ENCODE results near the gene KPNA6. TPM values are rescaled to one million over a fixed set of nuclear protein-coding genes. Genes with fewer than 3 reads are reported as not detected.
"Not testable (repeated sequence)": the region's sequence is repeated elsewhere in the genome, so short reads cannot be mapped to it uniquely, and the experiment has no call there.

The KPNA6 gene
- total RNA-seq, 1 donor from 2014 or later, result 70.3 TPM

DNA sequence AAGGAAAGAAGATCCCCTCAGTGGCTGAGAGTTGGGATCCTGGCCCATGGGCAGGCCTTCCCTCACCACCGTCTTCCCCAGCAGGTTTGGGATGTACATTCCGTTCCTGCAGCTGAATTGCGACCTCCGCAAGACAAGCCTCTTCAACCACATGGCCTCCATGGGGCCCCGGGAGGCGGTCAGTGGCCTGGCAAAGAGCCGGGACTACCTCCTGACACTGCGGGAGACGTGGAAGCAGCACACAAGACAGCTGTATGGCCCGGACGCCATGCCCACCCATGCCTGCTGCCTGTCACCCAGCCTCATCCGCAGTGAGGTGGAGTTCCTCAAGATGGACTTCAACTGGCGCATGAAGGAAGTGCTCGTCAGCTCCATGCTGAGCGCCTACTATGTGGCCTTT is 16.3 kb upstream of the KPNA6 start:
- DNase-seq (ENCODE audit: missing footprints) (no peak), ATAC-seq (no peak)
- intact Hi-C loops (cut with DNase I), result no loop called here

DNA sequence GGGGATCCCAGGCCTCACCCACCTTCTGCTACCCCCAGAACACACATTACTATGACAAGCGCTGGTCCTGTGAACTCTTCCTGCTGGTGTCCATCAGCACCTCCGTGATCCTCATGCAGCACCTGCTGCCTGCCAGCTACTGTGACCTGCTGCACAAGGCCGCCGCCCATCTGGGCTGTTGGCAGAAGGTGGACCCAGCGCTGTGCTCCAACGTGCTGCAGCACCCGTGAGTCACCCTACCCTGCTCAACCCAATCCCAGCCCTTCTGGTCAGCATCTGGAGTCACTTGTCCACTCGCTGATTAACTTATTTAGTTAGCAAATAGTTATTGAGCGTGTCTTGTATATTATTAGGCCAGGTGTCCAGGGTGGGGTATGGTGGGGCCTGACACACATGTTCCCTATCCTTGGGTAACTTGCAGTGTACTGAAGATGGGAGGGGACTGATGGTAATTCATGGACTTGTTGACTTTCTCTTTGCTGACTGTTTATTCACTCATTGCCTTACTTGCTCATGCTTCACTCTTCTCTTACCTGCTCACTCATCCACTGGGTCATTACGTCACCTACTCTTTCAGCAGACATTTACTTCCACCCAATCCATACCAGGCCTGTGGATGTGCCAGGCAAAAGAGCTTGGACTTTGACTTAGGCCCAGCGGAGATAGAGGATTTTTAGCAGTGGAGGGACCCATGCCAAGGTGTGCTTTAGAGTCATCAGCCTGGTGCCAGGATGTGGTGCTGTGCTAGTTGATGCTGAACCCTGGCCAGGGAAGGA is 12.9 kb upstream of the KPNA6 start:
- no peak for ATAC-seq
- intact Hi-C loops (cut with DNase I), result no loop called here
- DNase-seq (ENCODE audit: missing footprints), result no peak

DNA sequence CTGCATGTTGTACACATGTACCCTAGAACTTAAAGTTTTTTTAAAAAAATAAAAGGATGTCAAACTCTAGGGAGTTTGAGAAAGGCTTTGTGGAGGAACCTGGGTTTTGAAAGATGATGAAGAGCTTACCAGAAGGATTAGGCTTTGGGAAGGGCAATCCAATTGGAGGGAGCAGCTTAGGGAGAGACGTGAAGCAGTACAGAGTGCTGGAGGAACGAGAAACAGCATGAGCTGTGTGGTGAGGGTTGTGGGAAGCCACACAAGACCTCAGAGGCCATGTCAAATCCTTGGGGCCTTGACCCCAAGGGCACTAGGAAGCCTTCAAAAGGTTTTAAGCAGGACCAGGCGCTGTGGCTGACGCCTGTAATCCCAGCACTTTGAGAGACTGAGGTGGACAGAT is 8.4 kb upstream of the KPNA6 start:
- ATAC-seq (no peak), DNase-seq (ENCODE audit: missing footprints) (peak; percentile 32)
- intact Hi-C loops (cut with DNase I), result no loop called here

DNA sequence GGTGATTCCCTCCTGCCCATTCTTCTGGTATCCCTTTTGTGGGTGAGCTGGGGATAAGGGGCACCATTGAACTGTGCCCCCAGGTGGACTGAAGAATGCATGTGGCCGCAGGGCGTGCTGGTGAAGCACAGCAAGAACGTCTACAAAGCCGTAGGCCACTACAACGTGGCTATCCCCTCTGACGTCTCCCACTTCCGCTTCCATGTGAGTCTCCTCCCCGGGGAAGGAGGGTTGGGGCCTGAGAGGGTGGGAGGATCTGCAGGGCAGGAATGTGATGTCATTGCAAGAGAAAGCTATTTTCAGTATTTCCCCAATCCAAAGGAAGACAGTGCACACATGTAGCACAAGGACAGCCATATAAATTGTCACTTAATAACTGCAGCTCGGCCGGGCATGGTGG is 7.5 kb upstream of the KPNA6 start:
- intact Hi-C loops (cut with DNase I), result no loop called here
- peak; percentile 46 for ATAC-seq
- peak; percentile 62 for DNase-seq (ENCODE audit: missing footprints)

DNA sequence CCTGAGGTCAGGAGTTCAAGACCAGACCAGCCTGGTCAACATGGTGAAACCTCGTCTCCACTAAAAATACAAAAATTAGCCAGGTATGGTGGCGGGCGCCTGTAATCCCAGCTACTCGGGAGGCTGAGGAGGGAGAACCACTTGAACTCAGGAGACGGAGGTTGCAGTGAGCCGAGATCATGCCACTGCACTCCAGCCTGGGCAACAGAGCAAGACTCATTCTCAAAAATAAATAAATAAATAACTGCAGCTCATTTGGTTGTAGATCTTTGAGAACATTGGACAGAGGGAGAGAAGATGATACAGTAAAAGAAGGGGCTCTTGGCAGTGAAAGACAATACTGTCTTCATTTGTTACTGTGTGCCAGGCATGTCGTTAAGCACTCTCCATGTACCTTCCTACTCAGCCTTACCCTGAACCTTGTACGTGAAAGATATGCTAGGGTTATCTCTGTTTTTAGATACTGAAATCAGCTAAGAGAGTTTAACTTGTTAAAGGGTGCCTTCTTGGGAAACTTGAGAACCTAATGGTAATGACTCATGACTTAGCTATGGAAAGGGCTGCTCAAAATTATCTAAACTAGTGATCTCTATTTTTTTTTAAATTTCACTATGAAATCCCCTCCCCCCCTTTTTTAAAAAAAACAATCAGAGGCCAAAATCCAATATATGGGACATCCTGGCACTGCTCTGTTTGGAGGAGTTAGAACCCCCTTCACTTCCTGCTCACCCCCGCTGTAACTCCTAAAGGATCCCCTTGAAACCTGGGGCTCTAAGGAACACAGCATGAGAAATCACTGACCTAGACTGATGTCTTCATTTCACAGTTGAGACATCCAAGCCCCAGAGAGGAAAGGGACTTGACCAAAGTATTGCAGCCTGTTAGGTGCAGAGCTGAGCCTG is 6.8 kb upstream of the KPNA6 start:
- ATAC-seq, result no peak
- intact Hi-C loops (cut with DNase I), result no loop called here
- DNase-seq (ENCODE audit: missing footprints), result no peak

DNA sequence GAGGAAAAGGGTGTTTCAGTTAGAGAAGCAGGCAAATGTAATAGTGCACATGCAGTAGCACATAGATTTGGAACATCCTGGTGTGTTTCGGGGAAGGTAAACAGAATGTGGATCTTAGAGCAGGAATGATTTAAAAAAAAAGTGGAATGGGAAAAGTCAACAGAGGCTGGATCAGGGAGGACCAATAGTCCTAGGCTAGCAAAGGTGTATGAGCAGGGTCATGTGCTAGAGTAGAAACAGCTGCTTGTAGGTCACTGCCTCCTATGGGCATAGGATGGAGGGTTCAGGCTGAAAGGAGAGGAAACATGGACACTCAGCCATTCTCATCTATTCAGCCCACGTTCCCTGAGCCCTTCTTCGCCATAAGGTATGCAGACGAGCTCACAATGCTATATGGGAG is 3.7 kb upstream of the KPNA6 start:
- ATAC-seq (no peak), DNase-seq (ENCODE audit: missing footprints) (no peak)
- intact Hi-C loops (cut with DNase I), result no loop called here

DNA sequence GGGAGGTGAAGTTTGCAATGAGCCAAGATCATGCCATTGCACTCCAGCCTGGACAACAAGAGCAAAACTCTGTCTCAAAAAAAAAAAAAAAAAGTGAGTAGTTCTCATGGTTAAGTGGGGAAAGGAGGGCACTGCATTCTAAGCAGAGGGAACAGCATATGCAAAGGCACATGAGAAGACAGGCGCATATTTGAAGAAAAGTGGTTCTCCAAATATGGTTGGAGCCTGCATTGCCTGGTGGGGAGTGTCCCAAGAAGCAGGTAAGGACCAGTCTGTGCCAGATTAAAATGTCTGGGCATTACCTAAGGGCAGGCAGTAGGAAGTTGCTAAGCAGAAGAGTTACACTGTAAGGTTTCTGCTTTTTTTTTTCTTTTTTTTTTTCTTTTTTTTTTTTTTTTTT is 2.5 kb upstream of the KPNA6 start:
- ATAC-seq (no peak), DNase-seq (ENCODE audit: missing footprints) (no peak)
- intact Hi-C loops (cut with DNase I), result loop anchor here (5.0 kb wide), 1 partner anchor 33 kb away; the partner anchor contains the start of gene TMEM39B

DNA sequence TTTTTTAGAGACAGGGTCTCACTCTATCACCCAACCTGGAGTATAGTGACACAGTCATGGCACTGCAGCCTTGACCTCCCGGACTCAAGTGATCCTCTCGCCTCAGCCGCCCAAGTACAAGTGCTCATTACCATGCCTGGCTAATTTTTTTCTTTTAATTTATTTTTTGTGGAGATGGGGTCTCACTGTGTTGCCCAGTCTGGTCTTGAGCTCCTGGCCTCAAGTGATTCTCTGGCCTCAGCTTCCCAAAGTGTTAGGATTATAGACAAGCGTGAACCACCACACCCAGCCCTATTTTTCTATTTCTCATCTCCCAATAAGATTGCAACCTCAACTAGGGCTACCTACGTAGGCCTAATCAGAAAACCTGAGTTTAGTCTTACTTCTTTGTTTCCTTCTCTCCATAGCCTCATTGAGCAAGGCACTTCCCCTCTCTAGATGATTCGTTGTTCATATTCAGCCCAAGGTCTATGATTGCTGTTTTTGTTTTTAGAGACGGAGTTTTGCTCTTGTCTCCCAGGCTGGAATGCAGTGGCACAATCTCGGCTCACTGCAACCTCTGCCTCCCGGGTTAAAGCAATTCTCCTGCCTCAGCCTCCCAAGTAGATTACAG is 1.1 kb upstream of the KPNA6 start:
- intact Hi-C loops (cut with DNase I), result loop anchor here (5.0 kb wide), 1 partner anchor 34 kb away; the partner anchor contains the start of gene TMEM39B
- ATAC-seq, result no peak
- no peak for DNase-seq (ENCODE audit: missing footprints)

DNA sequence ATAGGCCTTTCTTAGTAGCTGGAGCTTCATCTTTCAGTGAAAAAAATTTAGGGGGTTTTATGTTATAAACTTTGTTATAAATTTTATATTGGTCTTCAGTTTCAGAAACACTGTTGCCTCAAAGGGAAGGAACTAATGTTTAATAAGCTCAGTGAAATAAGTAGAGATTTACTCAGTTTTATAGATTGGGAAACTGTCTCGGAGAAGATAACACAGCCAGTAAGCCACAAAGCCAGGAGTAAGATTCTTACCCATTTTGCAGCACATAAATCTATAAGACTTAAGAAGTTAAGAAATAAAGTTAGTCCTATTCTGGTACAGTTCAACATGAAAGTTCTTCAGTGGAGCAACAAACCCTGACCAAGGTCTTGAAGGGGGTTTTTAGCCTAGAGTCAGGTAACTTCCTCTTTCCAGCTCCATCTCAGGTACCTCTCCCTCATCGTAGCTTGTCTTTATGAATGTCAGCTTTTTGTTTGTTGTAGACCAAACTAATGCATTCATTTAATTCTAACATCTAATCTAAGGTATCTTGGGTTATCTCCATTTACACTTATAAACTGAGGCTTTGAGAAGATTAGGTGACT is 3.3 kb downstream of the KPNA6 start:
- no peak for ATAC-seq

DNA sequence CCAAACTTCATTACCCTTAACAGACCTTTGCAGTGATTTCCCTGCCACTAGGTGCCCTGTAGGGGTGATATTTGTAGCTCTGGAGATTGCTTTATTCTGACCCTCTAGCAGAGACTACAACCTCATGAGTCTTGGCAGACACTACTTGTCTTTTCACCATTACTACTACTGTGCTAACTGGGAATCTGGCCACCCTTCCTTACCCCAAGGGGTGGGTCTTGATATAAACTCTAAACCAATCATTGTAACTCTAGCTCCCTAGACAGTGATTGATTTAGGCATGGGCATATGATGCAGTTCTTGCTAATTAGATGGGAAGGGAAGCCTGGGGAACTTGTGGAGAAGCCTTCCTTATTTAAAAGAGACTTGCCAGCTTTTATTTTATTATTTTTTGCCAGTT is 3.9 kb downstream of the KPNA6 start:
- peak; percentile 18 for ATAC-seq
- intact Hi-C loops (cut with DNase I), result no loop called here
- no peak for DNase-seq (ENCODE audit: missing footprints)

More for the DNA sequence above, 3.3 kb downstream of the KPNA6 start:
- DNase-seq (ENCODE audit: missing footprints), result no peak
- intact Hi-C loops (cut with DNase I), result no loop called here

DNA sequence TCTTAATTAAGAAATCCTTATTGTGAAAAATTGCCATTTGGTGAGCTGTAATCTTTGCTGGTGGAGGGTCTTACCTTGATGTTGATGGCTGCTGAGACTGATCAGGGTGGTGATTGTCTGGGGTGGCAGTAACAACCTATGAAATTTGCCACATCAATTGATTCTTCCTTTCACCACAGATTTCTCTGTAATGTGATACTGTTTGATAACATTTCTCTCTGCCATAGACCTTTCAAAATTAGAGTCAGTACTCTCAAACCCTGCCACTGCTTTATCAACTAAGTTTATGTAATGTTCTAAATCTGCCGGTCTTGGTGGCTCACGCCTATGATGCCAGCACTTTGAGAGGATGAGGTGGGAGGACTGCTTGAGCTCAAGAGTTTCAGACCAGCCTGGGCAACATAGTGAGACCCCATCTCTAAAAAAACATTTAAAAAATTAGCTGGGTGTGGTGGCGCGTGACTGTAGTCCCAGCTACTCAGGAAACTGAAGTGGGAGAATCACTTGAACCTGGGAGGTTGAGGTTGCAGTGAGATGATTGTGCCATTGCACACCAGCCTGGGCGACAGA is 5.0 kb downstream of the KPNA6 start:
- ATAC-seq (no peak), DNase-seq (ENCODE audit: missing footprints) (no peak)
- intact Hi-C loops (cut with DNase I), result no loop called here

DNA sequence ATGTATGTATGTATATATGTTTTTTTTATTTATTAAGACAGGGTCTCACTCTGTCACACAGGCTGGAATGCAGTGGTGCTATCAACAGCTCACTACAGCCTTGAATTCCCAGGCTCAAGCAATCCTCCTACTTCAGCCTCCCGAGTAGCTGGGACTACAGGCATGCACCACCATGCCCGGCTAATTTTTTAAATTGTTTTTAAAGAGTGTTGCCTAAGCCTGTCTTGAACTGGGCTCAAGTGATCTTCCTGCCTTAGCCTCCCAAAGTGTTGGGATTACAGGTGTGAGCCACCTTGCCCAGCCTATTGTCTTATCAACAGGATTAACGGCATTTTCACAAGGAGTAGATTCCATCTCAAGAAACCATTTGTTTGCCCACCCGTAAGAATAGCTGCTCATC is 5.6 kb downstream of the KPNA6 start:
- DNase-seq (ENCODE audit: missing footprints); ATAC-seq; intact Hi-C loops (cut with DNase I): not testable (repeated sequence)

DNA sequence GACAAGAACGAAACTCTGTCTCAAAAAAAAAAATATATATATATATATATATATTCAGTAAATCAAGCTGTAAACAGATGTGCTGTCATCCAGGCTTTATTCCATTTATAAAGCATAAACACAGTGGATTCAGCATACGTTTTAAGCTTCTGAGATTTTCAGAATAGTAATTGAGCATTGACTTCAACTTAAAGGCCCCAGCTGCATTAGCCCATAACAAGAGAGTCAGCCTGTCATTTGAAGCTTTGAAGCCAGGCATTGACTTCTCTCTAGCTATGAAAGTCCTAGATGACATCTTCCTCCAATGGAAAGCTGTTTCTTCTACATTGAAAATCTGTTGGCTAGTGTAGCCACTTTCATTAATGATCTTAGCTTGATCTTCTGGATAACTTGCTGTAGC is 6.6 kb downstream of the KPNA6 start:
- intact Hi-C loops (cut with DNase I), result no loop called here
- DNase-seq (ENCODE audit: missing footprints), result no peak
- no peak for ATAC-seq

DNA sequence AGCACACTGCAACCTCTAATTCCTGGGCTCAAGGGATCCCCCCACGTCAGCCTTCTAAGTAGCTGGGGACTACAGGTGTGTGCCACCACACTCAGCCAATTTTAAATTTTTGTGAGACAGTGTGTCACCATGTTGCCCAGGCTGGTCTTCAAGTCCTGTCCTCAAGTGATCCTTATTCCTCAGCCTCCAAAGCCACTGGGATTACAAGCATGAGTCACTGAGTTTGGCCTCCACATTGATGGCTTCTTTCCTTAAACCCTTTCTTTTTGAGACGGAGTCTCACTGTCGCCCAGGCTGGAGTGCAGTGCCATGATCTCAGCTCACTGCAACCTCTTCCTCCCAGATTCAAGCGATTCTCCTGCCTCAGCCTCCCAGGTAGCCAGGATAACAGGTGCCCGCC is 7.6 kb downstream of the KPNA6 start:
- intact Hi-C loops (cut with DNase I), result no loop called here
- DNase-seq (ENCODE audit: missing footprints) (no peak), ATAC-seq (peak; percentile 40)

DNA sequence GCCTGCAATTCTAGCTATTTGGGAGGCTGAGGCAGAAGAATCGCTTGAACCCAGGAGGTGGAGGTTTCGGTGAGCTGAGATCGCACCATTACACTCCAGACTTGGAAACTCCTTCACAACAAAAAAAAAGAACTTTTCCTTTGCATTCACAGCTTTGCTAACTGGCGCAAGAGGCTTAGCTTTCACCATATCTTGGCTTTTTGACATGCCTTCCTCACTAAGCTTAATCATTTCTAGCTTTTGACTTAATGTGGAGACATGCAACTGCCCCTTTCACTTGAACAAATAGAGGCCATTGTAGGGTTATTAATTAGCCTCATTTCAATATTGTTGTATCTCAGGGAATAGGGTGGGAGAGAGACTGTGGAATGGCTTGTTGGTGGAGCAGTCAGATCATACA is 8.7 kb downstream of the KPNA6 start:
- DNase-seq (ENCODE audit: missing footprints) (no peak), ATAC-seq (no peak)
- intact Hi-C loops (cut with DNase I), result no loop called here

DNA sequence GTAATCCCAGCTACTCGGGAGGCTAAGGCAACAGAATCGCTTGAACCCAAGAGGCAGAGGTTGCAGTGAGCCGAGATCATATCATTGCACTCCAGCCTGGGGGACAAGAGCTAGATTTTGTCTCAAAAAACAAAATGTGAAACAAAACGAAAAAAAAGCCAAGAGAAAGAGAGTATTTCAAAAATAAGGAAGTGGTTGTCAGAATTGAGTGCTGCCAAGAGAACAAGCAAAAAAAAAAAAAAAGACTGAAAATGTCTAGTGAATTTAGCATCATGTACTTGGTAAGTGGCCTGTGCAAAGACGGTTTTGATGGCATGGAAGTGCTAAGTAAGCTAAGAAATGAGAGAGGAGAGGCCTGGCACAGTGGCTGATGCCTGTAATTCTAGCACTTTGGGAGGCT is 14.3 kb downstream of the KPNA6 start:
- no peak for ATAC-seq
- intact Hi-C loops (cut with DNase I), result no loop called here
- no peak for DNase-seq (ENCODE audit: missing footprints)

DNA sequence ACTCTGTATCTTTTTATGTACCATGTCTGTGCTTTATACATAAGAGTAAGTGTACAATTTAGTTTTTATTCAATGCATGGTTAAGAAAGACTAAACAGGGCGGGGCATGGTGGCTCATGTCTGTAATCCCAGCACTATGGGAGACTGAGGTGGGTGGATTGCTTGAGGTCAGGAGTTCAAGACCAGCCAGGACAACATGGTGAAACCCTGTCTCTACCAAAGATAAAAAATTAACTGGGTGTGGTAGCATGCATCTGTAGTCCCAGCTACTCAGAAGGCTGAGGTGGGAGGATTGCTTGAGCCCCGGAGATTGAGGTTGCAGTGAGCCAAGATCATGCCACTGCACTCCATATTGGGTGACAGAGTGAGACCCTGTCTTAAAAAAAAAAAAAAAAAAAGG is 15.5 kb downstream of the KPNA6 start:
- ATAC-seq; intact Hi-C loops (cut with DNase I); DNase-seq (ENCODE audit: missing footprints): not testable (repeated sequence)

DNA sequence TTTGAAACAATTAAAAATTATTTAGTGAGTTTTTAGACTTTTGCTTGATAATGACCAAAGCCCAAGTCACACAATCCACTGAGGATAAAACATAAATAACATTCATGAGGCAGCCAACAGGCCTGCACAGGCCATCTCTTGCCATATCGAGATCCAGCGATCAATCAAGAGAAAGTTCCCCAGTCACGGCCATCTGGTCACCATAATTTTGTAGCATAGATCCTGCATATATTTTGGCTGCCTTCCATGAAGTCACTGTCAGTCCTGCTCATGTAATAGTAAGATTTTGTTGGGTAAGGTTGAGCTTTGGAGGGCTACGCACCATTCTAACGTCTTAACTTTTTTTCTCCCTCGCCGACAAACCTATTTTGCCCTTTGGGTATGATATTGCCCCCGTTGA is 17.5 kb downstream of the KPNA6 start:
- ATAC-seq, result no peak
- intact Hi-C loops (cut with DNase I), result no loop called here
- DNase-seq (ENCODE audit: missing footprints), result no peak

DNA sequence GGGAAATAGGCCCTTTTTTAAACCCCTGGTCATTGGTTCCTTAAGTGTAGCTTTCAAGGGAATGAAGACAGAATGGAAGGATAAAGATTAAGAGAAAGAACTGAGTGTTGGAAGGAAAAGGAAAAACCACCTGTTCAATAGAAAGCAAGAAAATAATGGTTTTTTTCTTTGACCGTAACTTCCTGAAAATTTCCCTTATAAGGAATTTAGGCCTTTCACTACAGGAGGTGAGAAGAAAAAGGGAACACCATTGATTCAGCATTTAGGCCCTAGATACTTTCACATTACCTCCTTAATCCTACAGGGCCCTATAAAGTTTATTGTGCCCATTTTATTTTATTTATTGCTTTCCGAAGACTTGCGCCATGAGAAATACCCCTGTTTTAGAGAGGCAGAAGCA is 18.9 kb downstream of the KPNA6 start:
- no peak for DNase-seq (ENCODE audit: missing footprints)
- intact Hi-C loops (cut with DNase I), result no loop called here
- no peak for ATAC-seq
